K562 (cell line): Measurements from ENCODE around the gene HBQ1. TPM values are rescaled to one million over a fixed set of nuclear protein-coding genes. Genes with fewer than 3 reads are reported as not detected.
A peak's percentile ranks its signal among the peaks of the same experiment; 100 is the strongest.
"Not testable (repeated sequence)": the region's sequence is repeated elsewhere in the genome, so short reads cannot be mapped to it uniquely, and the experiment has no call there.

Experiments used
- ATAC-seq: fragments of 200-7000 bp; cut with Tn5 transposase; 3 replicates; pipeline ENCODE4 v1.9.1; 2020; ENCODE audit warnings: moderate library complexity
- BruUV-seq: library from RNA; stranded (reverse); fragments of 400-500 nt; replicated peaks from 2 replicates; lab custom pipeline; 2021; lab: Mats Ljungman, UMichigan
- CTCF ChIA-PET: fragments of 300-600 bp; formaldehyde crosslinking; extraction: SDS; loops from one replicate; lab custom pipeline; 2021; ENCODE audit warnings: low intra/inter-chr PET ratio; lab: Yijun Ruan, JAX
- POLR2A ChIA-PET: fragments of 300-600, 350-650 bp; sonication (Branson Sonifier 250); formaldehyde crosslinking; extraction: SDS; loops from one replicate; lab custom pipeline; 2021; ENCODE audit warnings: antibody characterized with exemption, inconsistent platforms; lab: Yijun Ruan, JAX
- DNase-seq, 4 experiments: peaks; one replicate each; pipeline versions ENCODE4 v3.0.0 to v3.0.0-alpha.2; 2011 to 2018; ENCODE audit warnings: low spot score in 3 of 4, mixed read lengths in 3 of 4; ENCODE audit errors: extremely low read depth in 1 of 4
- FAIRE-seq: peaks from 2 replicates; lab custom pipeline; 2011; peaks lifted over from hg19 to GRCh38; lab: Jason Lieb, UNC
- H2AFZ ChIP-seq: 2 replicates; pipeline ENCODE4 v1.6.0; 2011; ENCODE audit warnings: low read depth, low read length, control low read depth, inconsistent platforms
- H3K27ac ChIP-seq: fragments of 200-600 bp; 3 replicates; pipeline ENCODE4 v1.8.0; 2011; ENCODE audit warnings: low read depth, mild to moderate bottlenecking, control low read depth, inconsistent platforms, low read length, moderate library complexity, mixed read lengths; ENCODE audit errors: extremely low read depth
- H3K27me3 ChIP-seq, 2 experiments: fragments of 300-600 bp in 1 of 2; 2 replicates in 1 of 2; 3 replicates in 1 of 2; pipeline versions ENCODE4 v1.6.0 to v1.8.0; 2011; ENCODE audit warnings: inconsistent platforms in 2 of 2, low read length in 2 of 2, mild to moderate bottlenecking in 1 of 2, mixed read lengths in 1 of 2, moderate library complexity in 1 of 2; ENCODE audit not compliant: control insufficient read depth in 2 of 2, insufficient read depth in 2 of 2
- H3K36me3 ChIP-seq: fragments of 300-600 bp; 3 replicates; pipeline ENCODE4 v1.8.0; 2011; ENCODE audit warnings: mild to moderate bottlenecking, low read length, inconsistent platforms; ENCODE audit not compliant: control insufficient read depth, insufficient read depth
- H3K4me1 ChIP-seq, 2 experiments: fragments of 200-600 bp in 1 of 2; replicated peaks in 1 of 2; 2 replicates in 1 of 2; 3 replicates in 1 of 2; pipeline versions ENCODE4 v1.5.1 to v1.8.0; 2011; ENCODE audit warnings: inconsistent platforms in 2 of 2, low read length in 2 of 2, mild to moderate bottlenecking in 1 of 2, mixed read lengths in 1 of 2, moderate library complexity in 1 of 2; ENCODE audit not compliant: control insufficient read depth in 2 of 2, insufficient read depth in 2 of 2
- H3K4me2 ChIP-seq: 2 replicates; pipeline ENCODE4 v1.6.1; 2011; ENCODE audit warnings: low read length, control low read depth, inconsistent platforms, mixed read lengths; ENCODE audit not compliant: insufficient read depth
- H3K4me3 ChIP-seq: fragments of 200-600 bp; sonication (generic), shearing (Covaris generic); 2 replicates; pipeline ENCODE4 v1.5.1; 2016; ENCODE audit warnings: control low read depth, inconsistent platforms
- H3K79me2 ChIP-seq: fragments of 200-600 bp; 3 replicates; pipeline ENCODE4 v1.8.0; 2011; ENCODE audit warnings: low read length, inconsistent platforms; ENCODE audit not compliant: control insufficient read depth, insufficient read depth
- H3K9ac ChIP-seq, 2 experiments: 2 replicates each; pipeline versions ENCODE4 v1.6.0 to v1.6.1; 2011; ENCODE audit warnings: low read depth in 2 of 2, low read length in 2 of 2, control low read depth in 1 of 2, inconsistent platforms in 1 of 2, mild to moderate bottlenecking in 1 of 2, mixed read lengths in 1 of 2; ENCODE audit not compliant: insufficient read depth in 1 of 2
- H3K9me1 ChIP-seq: one replicate; pipeline ENCODE4 v1.6.0; 2011; ENCODE audit warnings: inconsistent platforms, mild to moderate bottlenecking, low read length, moderate library complexity; ENCODE audit not compliant: control insufficient read depth, insufficient read depth
- H3K9me3 ChIP-seq: replicated peaks from 2 replicates; pipeline ENCODE4 v1.5.1; 2011; ENCODE audit warnings: low read depth, low read length, inconsistent platforms; ENCODE audit not compliant: control insufficient read depth, insufficient read depth
- H4K20me1 ChIP-seq: replicated peaks from 2 replicates; pipeline ENCODE4 v1.6.1; 2011; ENCODE audit warnings: low read length, inconsistent platforms, mixed read lengths; ENCODE audit not compliant: control insufficient read depth, insufficient read depth
- ZNF316 ChIP-seq: fragments of 450-650 bp; IDR thresholded peaks from 2 replicates; pipeline ENCODE4 v1.6.1; 2016
- WGBS: fragments of 100-300 bp; shearing (Covaris generic); methylation state at CpG from one replicate; pipeline ENCODE4 v1.1.6; 2016; ENCODE audit warnings: low coverage, mixed read lengths; ENCODE audit not compliant: insufficient coverage; ENCODE audit errors: missing lambda C conversion rate; 5-methylcytosine and 5-hydroxymethylcytosine counted together
- in situ Hi-C: fragments of 300-500 bp; cut with MboI; formaldehyde crosslinking; loops from 4 replicates; pipeline ENCODE4 v1.15.0; 2018; ENCODE audit warnings: inconsistent platforms, mixed read lengths
- intact Hi-C: fragments of 100-400 bp; cut with micrococcal nuclease; formaldehyde crosslinking; loops from 2 replicates; pipeline ENCODE4 v1.14.2; 2022
- polyA plus RNA-seq, 8 experiments: library from polyadenylated mRNA; depleted of rRNA in 4 of 8; stranded (reverse) in 5 of 8; unstranded in 3 of 8; fragments of >200 nt; fragmentation: Nextera tagmentation in 2 of 8; fragmentation: Illumina TruSeq in 1 of 8; extraction: Ambion mirVana in 2 of 8; extraction: Trizol in 1 of 8; gene quantifications; 2 replicates each; pipeline versions ENCODE4 v1.2.1 to v1.2.3, GENCODE V29; 2011 to 2014; ENCODE audit warnings: inconsistent platforms in 1 of 8, missing spikeins in 1 of 8
- total RNA-seq, 7 experiments: library from RNA; depleted of rRNA in 6 of 7; stranded (reverse); fragments of >200 nt in 6 of 7; fragmentation: Illumina TruSeq in 2 of 7; extraction: Trizol in 2 of 7; gene quantifications; 2 replicates each; pipeline versions ENCODE4 v1.2.1 to v1.2.3, GENCODE V29; 2011 to 2021; ENCODE audit warnings: low replicate concordance in 1 of 7

Gene HBQ1
- total and polyA plus RNA-seq, 9 of the 15 experiments (the other 6 are each of a cell fraction or from before 2014, with no cell fraction given), result 2.3 to 190 (median 19.8) TPM

DNA sequence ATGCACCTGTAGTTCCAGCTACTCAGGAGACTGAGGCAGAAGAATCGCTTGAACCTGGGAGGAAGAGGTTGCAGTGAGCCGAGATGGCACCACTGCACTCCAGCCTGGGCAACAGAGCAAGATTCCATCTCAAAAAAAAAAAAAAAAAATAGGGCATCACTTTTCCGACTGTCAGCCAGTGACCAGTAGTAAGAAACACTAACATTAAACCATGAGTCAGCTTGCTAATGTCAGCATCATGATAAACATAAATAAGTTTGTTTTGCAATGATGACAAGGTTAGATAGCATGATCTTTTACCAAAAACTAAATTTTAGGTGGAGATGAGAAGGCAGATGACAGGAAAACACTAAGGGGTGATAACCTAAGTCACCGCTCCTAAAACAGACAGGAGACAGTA, 29.1 kb downstream of the HBQ1 start:
- H3K9me1 ChIP-seq, H3K27ac ChIP-seq, DNase-seq, BruUV-seq, H3K4me1 ChIP-seq, H3K27me3 ChIP-seq, H2AFZ ChIP-seq, H3K9ac ChIP-seq, H3K4me2 ChIP-seq, H3K9me3 ChIP-seq, H3K4me3 ChIP-seq, CTCF ChIA-PET, FAIRE-seq, intact Hi-C loops, H4K20me1 ChIP-seq, in situ Hi-C loops, ATAC-seq: not testable (repeated sequence)
- 83% methylated on average over 3 of the region's 4 CpGs for WGBS
- Histone ChIP-seq H3K36me3 (peaks cover 92% of the 10 kb centered on the region), H3K79me2 (peaks cover 37% of the 10 kb centered on the region)
- 0 out of 2 replicates have a peak, but pooled peaks have one; percentile 11 for TF ChIP-seq ZNF316
- POLR2A ChIA-PET, result interaction anchor here (0.7 to 1.2 kb wide), 3 partner anchors 14 to 23 kb away, joined by 4 to 5 read pairs (median 4); no protein-coding TSS in a partner anchor

DNA sequence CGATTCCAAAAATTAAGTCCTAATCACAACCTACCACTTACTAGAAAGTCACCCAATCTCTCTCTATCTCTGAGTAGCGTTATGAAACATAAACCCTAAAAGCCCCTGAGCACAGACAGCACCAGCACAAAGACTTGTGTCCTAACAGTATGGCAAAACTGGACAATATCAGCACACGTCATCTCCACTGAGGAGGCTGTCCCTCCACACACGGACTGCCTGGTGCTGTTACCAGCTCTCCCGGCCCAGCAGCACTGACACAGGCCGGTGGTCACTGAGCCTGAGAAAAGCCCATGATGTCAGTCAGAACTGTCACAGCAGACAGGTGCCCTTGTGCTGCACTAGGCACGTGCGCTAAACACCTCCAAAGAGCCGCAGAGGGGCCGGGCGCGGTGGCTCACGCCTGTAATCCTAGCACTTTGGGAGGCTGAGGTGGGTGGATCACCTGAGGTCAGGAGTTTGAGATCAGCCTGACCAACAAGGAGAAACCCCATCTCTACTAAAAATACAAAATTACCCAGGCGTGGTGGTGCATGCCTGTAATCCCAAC, 31.4 kb downstream of the HBQ1 start:
- H3K4me3 ChIP-seq, H3K4me1 ChIP-seq, CTCF ChIA-PET, H3K9me1 ChIP-seq, POLR2A ChIA-PET, H3K27ac ChIP-seq, H3K27me3 ChIP-seq, H2AFZ ChIP-seq, H4K20me1 ChIP-seq, H3K9me3 ChIP-seq, ATAC-seq, in situ Hi-C loops, intact Hi-C loops, FAIRE-seq, DNase-seq, H3K4me2 ChIP-seq, BruUV-seq: not testable (repeated sequence)
- H3K79me2 ChIP-seq, result peaks cover 48% of the 10 kb centered on the region
- H3K36me3 ChIP-seq, result peaks cover 92% of the 10 kb centered on the region
- WGBS, result 82% methylated on average over 11 of the region's 14 CpGs
- H3K9ac ChIP-seq, result peak overlapping the region in 1 of 2 experiments; percentile 76; a peak in 2 of 4 replicates
